ENCODE data around the gene HPSE. TPM values are rescaled to one million over a fixed set of nuclear protein-coding genes. Genes with fewer than 3 reads are reported as not detected.
"Not testable (repeated sequence)": the region's sequence is repeated elsewhere in the genome, so short reads cannot be mapped to it uniquely, and the experiment has no call there.

Gene HPSE
- total RNA-seq, 1 donor from 2014 or later, result 15.4 TPM

DNA sequence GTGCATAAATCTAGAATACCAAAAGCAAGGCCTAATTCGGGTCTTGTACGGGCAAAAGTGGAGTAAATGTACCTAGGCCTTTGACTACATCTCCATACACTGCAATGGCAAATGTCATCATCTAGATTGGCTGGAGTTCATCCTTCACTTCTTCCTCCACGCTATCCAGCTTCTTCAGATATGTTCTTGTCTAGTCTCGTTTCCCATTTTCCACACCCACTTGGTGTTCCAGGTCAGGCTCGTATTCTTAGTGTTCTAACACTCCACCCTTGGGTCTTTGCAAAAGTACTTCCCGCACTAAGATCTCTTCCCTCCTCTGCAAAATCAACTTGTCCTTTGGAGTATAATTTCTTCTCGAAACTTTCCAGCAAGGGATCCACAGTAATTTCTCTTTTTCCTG, 51.5 kb downstream of the HPSE start:
- ATAC-seq, result no peak

- ATAC-seq, result no peak
These were observed 52.6 kb downstream of the HPSE start for GRCh38 chr4:83282049-83282535.

DNA sequence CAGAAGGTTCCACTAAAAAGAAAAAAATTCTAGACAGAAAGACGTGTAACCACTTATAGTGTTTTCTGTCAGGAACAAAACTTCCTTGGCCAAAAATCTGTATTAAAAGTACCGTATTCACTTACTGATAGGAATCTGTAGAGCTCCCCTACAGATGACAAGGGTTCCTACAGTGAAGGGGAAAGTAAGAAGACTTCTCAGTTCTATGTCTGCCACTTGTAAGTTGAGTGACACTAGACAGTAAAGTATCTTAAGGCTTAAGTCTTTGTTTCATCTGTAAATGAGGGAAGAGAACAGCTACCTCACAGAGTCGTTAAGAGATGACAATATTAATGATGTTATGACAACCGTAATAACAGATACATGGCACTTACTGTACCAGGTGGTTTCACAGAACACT, 53.3 kb downstream of the HPSE start:
- no peak for ATAC-seq

GRCh38 chr4:83276299-83277040, 58.2 kb downstream of the HPSE start:
- ATAC-seq, result no peak

DNA sequence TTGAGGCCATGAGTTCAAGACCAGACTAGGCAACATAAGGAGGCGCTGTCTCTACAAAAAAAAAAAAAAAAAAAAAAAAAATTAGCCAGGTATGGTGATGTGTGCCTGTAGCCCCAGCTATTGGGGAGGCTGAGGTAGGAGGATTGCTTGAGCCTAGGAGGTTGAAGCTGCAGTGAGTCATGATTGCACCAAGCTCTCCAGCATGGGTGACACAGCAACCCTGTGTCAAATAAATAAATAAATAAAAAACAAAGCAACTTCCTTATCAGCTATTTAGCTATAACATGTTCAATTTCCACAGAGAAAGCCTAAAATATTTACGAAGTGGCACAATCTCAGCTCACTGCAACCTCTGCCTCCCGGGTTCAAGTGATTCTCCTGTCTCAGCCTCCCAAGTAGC, 60.7 kb downstream of the HPSE start:
- not testable (repeated sequence) for ATAC-seq

GRCh38 chr4:83272900-83273299, 61.7 kb downstream of the HPSE start:
- ATAC-seq, result no peak

- no peak for ATAC-seq
These were observed 65.4 kb downstream of the HPSE start for GRCh38 chr4:83269256-83269655.

GRCh38 chr4:83268491-83268890, 66.2 kb downstream of the HPSE start:
- ATAC-seq, result no peak

DNA sequence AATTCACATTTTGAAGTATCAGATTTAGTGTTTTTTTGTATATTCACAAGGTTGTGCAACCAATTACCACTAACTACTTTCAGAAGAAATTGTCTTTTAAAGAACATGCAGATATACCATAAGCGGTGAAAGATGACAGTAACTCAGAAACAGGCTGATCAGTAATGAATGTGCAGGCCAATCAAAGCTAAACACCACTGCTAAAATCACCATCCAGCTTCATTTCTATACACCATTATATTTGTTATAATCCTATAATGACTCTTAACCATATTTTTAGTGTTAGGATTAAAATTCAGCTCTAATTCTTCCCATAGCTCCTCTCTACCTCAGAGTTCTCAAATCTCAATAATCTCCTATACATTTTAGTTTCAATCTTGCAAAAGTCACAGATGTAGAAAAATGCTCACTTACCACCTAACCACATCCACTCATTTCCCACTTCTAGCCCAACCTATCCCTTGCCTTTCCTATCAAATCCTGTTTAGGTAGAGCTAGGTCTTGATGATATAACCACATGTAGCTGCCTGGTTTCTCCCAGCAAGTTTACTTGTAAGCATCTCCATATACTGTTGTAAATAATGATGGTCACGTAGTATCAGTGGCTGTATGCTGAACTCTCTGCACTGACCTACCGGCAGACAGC, 66.7 kb downstream of the HPSE start:
- ATAC-seq, result no peak

- no peak for ATAC-seq
These were observed 67.4 kb downstream of the HPSE start for GRCh38 chr4:83267121-83267829.

GRCh38 chr4:83266689-83267088, 68.0 kb downstream of the HPSE start:
- no peak for ATAC-seq

DNA sequence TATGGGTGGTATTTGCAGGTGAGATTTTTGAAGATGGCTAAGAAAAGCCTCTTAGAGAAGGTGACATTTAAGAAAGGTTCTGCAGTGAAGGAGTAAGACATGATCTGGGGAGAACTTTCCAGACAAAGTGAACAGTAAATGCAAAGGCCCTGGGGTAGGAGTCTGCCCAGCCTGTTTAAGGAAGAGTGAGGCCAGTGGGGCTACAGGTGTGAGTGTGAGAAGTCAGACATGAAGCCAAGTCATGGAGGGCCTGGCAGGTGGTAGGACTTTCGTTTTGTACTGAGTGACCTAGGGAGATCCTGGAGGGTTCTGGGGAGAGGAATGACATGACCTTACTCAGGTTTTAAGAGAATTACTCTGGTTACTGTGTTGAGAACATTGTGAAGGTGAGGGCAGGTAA, 71.5 kb downstream of the HPSE start:
- no peak for ATAC-seq

GRCh38 chr4:83262682-83263081, 72.0 kb downstream of the HPSE start:
- no peak for ATAC-seq

- ATAC-seq, result no peak
These were observed 73.3 kb downstream of the HPSE start for GRCh38 chr4:83261307-83261706.

DNA sequence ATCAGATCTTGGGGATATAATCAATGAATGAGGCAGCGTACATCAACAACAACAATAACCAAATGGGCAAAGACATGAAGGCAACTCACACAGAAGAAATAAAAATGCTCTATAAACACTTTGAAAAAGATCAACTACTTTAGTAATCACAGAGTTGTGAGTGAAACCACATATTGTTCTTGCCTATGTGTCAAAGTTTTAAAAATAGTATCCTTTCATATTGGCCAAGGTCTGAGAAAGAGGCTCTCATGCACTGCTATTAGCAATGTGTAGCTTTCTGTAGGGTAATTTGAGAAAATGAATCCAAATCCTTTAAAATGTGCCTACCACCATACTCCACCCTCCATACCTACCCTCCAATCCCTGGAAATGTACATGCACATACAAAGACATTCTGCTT, 75.1 kb downstream of the HPSE start:
- no peak for ATAC-seq

DNA sequence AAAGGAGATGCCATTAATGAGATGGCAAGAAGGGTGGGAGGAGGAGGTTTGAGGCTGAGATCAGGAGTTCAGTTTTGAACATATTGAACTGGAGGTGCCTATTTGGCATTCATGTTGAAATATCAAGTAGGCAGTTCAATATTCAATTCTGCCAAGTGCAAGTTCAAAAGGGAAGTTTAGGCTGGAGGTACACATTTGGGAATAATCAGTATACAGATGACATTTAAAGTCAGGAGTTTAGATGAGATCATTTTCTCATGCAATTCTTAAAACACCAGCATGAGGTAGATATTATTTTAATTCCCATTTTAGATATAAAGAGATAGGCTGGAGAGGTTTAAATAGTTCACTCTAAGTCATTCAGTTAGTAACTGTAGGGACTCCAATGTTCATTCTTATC, 76.2 kb downstream of the HPSE start:
- no peak for ATAC-seq

GRCh38 chr4:83257811-83258210, 76.8 kb downstream of the HPSE start:
- no peak for ATAC-seq

DNA sequence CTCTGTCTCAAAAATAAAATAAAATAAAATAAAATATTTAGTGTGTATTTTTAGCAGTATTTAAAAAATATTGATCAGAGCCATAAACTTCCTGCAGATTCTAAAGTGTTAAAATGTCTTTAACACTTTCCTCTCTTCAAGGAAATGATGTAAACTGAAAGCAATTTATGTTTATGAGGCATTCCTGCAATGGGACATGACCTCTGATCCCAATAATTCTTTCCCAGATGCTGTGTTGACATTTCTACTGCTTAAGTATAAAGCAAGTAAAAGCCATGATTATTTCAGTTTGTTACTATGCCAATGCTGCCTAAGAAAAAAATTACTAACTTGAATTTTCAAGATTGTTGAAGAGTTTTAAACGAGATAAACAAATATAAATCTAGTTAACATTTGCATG, 79.1 kb downstream of the HPSE start:
- ATAC-seq, result no peak

DNA sequence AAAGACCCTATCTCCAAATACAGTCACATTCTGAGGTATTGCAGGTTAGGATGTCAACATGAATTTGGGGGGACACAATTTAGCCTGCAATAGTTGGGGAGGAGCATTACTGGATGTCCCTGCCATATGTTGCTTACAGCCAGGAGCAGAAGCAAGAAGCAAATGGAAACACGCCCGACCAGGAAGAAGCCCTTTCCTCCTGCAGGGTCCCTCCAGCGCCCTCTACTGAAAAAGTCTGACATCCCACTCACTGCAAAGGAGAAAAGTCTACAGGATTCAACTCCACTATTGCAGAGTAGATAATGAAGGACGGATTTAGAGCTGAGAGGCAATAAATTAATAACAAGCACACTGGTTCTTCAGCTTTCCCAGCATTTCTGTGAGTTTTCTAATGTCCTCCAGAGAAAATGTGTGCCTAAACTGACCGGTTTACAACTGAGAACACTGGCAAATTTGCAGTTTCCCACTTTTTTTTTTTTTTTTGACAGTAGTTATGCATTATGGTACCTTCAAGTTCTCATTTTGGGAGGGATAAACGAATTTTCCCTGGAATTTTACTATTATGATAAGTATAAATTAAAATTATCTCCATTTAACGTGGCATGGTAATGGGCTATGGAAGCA, 81.8 kb downstream of the HPSE start:
- ATAC-seq, result peak; percentile 55

GRCh38 chr4:83251447-83251830, 83.2 kb downstream of the HPSE start:
- ATAC-seq, result no peak

GRCh38 chr4:83250687-83251446, 83.8 kb downstream of the HPSE start:
- ATAC-seq, result peak; percentile 20

- peak; percentile 94 for ATAC-seq
These were observed 86.2 kb downstream of the HPSE start for GRCh38 chr4:83248486-83248885.
